ENCODE data around the gene CACNB2. TPM values are rescaled to one million over a fixed set of nuclear protein-coding genes. Genes with fewer than 3 reads are reported as not detected.
"Not testable (repeated sequence)": the region's sequence is repeated elsewhere in the genome, so short reads cannot be mapped to it uniquely, and the experiment has no call there.

The CACNB2 gene
- total and polyA plus RNA-seq, 4 donors = 0.38 to 3.1 (median 0.83) TPM

DNA sequence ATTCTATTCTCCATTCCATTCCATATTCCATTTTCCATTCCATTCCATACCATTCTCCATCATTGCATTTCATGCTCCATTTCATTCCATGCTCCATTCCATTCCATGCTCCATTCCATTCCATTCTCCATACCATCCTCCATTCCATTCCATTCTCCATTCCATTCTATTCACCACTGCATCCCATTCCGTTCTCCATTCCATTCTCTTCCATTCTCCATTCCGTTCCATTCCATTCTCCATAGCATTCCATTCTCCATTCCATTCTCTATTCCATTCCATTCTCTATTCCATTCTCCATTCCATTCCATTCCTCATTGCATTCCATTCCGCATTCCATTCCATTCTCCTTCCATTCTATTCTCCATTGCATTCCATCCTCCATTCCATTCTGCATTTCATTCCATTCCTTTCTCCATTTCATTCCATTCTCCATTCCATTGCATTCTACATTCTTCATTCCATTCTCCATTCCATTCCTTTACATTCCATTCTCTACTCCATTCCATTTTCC lies 427.2 kb downstream of the CACNB2 start (continued):
- TF ChIP-seq, protein P1, sequence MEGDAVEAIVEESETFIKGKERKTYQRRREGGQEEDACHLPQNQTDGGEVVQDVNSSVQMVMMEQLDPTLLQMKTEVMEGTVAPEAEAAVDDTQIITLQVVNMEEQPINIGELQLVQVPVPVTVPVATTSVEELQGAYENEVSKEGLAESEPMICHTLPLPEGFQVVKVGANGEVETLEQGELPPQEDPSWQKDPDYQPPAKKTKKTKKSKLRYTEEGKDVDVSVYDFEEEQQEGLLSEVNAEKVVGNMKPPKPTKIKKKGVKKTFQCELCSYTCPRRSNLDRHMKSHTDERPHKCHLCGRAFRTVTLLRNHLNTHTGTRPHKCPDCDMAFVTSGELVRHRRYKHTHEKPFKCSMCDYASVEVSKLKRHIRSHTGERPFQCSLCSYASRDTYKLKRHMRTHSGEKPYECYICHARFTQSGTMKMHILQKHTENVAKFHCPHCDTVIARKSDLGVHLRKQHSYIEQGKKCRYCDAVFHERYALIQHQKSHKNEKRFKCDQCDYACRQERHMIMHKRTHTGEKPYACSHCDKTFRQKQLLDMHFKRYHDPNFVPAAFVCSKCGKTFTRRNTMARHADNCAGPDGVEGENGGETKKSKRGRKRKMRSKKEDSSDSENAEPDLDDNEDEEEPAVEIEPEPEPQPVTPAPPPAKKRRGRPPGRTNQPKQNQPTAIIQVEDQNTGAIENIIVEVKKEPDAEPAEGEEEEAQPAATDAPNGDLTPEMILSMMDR (IDR thresholded peaks at IDR 0.05; ENCODE audit: low read depth, low read length, missing input control) = no peak
- TF ChIP-seq RXRA (IDR thresholded peaks at IDR 0.05) = no peak
- no peak for TF ChIP-seq GABPA (IDR thresholded peaks at IDR 0.05 in 1 of 2, conservative IDR thresholded peaks at IDR 0.05 in 1 of 2)
- TF ChIP-seq HNF4G (IDR thresholded peaks at IDR 0.05) = no peak
- no peak for TF ChIP-seq FOXA2 (IDR thresholded peaks at IDR 0.05)

DNA sequence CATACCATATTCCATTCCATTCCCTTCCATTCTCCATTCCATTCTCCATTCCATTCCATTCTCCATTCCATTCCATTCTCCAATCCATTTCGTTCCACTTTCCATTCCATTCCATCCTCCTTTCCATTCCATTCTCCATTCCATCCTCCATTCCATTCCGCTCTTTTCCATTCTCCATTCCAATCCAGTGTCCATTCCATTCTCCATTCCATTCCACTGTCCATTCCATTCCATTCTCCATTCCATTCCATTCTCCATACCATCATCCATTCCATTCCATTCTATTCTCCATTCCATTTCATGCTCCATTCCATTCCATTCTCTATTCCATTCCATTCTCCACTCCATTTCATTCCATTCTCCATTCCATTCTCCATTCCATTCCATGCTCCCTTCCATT lies 430.2 kb downstream of the CACNB2 start:
- H3K9ac ChIP-seq (ENCODE audit: low read depth in 1 of 2, low read length in 2 of 2); DNase-seq (ENCODE audit: low spot score); H3K27ac ChIP-seq (ENCODE audit: low read depth in 1 of 2, low read length in 2 of 2); H3K4me1 ChIP-seq (ENCODE audit: control insufficient read depth in 4 of 4, insufficient read depth in 4 of 4, low read length in 3 of 4); H3K27me3 ChIP-seq (ENCODE audit: control insufficient read depth in 4 of 4, insufficient read depth in 4 of 4, low read length in 3 of 4); H3K4me3 ChIP-seq (ENCODE audit: low read depth in 1 of 3, low read length in 3 of 3); H3K9me3 ChIP-seq (ENCODE audit: control insufficient read depth in 4 of 4, low read length in 3 of 4): not testable (repeated sequence)
- H3K36me3 ChIP-seq (ENCODE audit: control insufficient read depth in 4 of 4, insufficient read depth in 3 of 4, low read depth in 1 of 4, low read length in 3 of 4) = peaks cover 0 to 26% (median 12%) of the 10 kb centered on the region in 4 donors
- WGBS = 100% methylated on average over 2 of the region's 2 CpGs

DNA sequence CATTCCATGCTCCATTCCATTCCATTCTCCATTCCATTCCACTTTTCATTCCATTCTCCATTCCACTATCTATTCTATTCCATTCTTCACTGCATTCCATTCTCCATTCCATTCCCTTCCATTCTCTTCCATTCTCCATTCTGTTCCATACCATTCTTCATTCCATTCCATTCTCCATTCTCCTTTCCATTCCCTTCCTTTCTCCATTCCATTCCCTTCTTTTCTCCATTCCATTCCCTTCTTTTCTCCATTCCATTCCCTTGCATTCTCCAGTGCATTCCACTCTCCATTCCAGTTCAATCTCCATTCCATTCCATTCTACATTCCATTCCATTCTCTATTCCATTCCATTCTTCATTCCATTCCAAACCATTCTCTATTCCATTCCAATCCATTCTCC lies 430.9 kb downstream of the CACNB2 start:
- Histone ChIP-seq H3K9ac (ENCODE audit: low read depth in 1 of 2, low read length in 2 of 2) (no peak overlapping the region), H3K27ac (ENCODE audit: low read depth in 1 of 2, low read length in 2 of 2) (no peak overlapping the region), H3K4me1 (ENCODE audit: control insufficient read depth in 4 of 4, insufficient read depth in 4 of 4, low read length in 3 of 4) (no peaks in the 10 kb centered on the region), H3K9me3 (ENCODE audit: control insufficient read depth in 4 of 4, low read length in 3 of 4) (peaks cover 0 to 5% (median 1%) of the 10 kb centered on the region in 4 donors), H3K4me3 (ENCODE audit: low read depth in 1 of 3, low read length in 3 of 3) (no peak overlapping the region), H3K36me3 (ENCODE audit: control insufficient read depth in 4 of 4, insufficient read depth in 3 of 4, low read depth in 1 of 4, low read length in 3 of 4) (peaks cover 0 to 26% (median 14%) of the 10 kb centered on the region in 4 donors), H3K27me3 (ENCODE audit: control insufficient read depth in 4 of 4, insufficient read depth in 4 of 4, low read length in 3 of 4) (no peaks in the 10 kb centered on the region)
- TF ChIP-seq, protein P2, sequence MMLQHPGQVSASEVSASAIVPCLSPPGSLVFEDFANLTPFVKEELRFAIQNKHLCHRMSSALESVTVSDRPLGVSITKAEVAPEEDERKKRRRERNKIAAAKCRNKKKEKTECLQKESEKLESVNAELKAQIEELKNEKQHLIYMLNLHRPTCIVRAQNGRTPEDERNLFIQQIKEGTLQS (IDR thresholded peaks at IDR 0.05) = no peak
- TF ChIP-seq HNF4G (IDR thresholded peaks at IDR 0.05) (no peak), RAD21 (IDR thresholded peaks at IDR 0.05) (no peak), YY1 (IDR thresholded peaks at IDR 0.05) (no peak), SP1 (IDR thresholded peaks at IDR 0.05) (no peak), HNF4A (conservative IDR thresholded peaks at IDR 0.05) (no peak), FOXA2 (IDR thresholded peaks at IDR 0.05) (no peak)
- TF ChIP-seq, protein P1 (IDR thresholded peaks at IDR 0.05; ENCODE audit: low read depth, low read length, missing input control) = no peak
- TF ChIP-seq, protein P3, sequence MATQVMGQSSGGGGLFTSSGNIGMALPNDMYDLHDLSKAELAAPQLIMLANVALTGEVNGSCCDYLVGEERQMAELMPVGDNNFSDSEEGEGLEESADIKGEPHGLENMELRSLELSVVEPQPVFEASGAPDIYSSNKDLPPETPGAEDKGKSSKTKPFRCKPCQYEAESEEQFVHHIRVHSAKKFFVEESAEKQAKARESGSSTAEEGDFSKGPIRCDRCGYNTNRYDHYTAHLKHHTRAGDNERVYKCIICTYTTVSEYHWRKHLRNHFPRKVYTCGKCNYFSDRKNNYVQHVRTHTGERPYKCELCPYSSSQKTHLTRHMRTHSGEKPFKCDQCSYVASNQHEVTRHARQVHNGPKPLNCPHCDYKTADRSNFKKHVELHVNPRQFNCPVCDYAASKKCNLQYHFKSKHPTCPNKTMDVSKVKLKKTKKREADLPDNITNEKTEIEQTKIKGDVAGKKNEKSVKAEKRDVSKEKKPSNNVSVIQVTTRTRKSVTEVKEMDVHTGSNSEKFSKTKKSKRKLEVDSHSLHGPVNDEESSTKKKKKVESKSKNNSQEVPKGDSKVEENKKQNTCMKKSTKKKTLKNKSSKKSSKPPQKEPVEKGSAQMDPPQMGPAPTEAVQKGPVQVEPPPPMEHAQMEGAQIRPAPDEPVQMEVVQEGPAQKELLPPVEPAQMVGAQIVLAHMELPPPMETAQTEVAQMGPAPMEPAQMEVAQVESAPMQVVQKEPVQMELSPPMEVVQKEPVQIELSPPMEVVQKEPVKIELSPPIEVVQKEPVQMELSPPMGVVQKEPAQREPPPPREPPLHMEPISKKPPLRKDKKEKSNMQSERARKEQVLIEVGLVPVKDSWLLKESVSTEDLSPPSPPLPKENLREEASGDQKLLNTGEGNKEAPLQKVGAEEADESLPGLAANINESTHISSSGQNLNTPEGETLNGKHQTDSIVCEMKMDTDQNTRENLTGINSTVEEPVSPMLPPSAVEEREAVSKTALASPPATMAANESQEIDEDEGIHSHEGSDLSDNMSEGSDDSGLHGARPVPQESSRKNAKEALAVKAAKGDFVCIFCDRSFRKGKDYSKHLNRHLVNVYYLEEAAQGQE (IDR thresholded peaks at IDR 0.05) = no peak
- TF ChIP-seq, protein P4, sequence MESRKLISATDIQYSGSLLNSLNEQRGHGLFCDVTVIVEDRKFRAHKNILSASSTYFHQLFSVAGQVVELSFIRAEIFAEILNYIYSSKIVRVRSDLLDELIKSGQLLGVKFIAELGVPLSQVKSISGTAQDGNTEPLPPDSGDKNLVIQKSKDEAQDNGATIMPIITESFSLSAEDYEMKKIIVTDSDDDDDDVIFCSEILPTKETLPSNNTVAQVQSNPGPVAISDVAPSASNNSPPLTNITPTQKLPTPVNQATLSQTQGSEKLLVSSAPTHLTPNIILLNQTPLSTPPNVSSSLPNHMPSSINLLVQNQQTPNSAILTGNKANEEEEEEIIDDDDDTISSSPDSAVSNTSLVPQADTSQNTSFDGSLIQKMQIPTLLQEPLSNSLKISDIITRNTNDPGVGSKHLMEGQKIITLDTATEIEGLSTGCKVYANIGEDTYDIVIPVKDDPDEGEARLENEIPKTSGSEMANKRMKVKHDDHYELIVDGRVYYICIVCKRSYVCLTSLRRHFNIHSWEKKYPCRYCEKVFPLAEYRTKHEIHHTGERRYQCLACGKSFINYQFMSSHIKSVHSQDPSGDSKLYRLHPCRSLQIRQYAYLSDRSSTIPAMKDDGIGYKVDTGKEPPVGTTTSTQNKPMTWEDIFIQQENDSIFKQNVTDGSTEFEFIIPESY (IDR thresholded peaks at IDR 0.05) = no peak
- no peak for DNase-seq (ENCODE audit: low spot score)

All from liver (tissue), 9 donors.